GM19239 (cell line): ENCODE data around the gene STK39.

Experiments
- DNase-seq: peaks from one replicate; pipeline ENCODE4 v3.0.0; 2011; ENCODE audit warnings: low spot score; ENCODE audit not compliant: insufficient read length
- FAIRE-seq: peaks from 2 replicates; lab custom pipeline; 2011; peaks lifted over from hg19 to GRCh38; lab: Jason Lieb, UNC

The STK39 gene

GRCh38 chr2:168029071-168029470 is 218.3 kb downstream of the STK39 start:
- FAIRE-seq: no peak

GRCh38 chr2:168028362-168028761 is 219.0 kb downstream of the STK39 start:
- DNase-seq (no peak), FAIRE-seq (no peak)

More at GRCh38 chr2:168029071-168029470, 218.3 kb downstream of the STK39 start:
- no peak for DNase-seq

GRCh38 chr2:168025487-168026202 is 221.8 kb downstream of the STK39 start:
- FAIRE-seq: no peak

GRCh38 chr2:168024459-168024858 is 222.9 kb downstream of the STK39 start:
- FAIRE-seq: no peak

More at GRCh38 chr2:168025487-168026202, 221.8 kb downstream of the STK39 start:
- DNase-seq: no peak

GRCh38 chr2:168021800-168022587 is 225.4 kb downstream of the STK39 start:
- DNase-seq (no peak), FAIRE-seq (no peak)

More at GRCh38 chr2:168024459-168024858, 222.9 kb downstream of the STK39 start:
- DNase-seq: no peak

- no peak for DNase-seq
- FAIRE-seq: no peak
Measured at GRCh38 chr2:168015274-168015953, 232.0 kb downstream of the STK39 start.

GRCh38 chr2:168009900-168010299 is 237.5 kb downstream of the STK39 start:
- DNase-seq: no peak
- FAIRE-seq: no peak

- DNase-seq: no peak
- no peak for FAIRE-seq
Measured at GRCh38 chr2:168008646-168009195, 238.7 kb downstream of the STK39 start.

GRCh38 chr2:168006498-168006897 is 240.9 kb downstream of the STK39 start:
- no peak for FAIRE-seq
- DNase-seq: no peak

GRCh38 chr2:168005586-168005985 is 241.8 kb downstream of the STK39 start:
- FAIRE-seq: no peak
- DNase-seq: no peak

- DNase-seq (no peak), FAIRE-seq (no peak)
Measured at GRCh38 chr2:168003876-168004275, 243.5 kb downstream of the STK39 start.

- FAIRE-seq: peak; percentile 45
Measured at GRCh38 chr2:168002021-168002553, 245.3 kb downstream of the STK39 start.

GRCh38 chr2:167992278-167992677 is 255.1 kb downstream of the STK39 start:
- DNase-seq: no peak
- no peak for FAIRE-seq

More at GRCh38 chr2:168002021-168002553, 245.3 kb downstream of the STK39 start:
- no peak for DNase-seq

GRCh38 chr2:167990062-167990461 is 257.3 kb downstream of the STK39 start:
- no peak for DNase-seq
- FAIRE-seq: no peak

- DNase-seq (no peak), FAIRE-seq (no peak)
Measured at GRCh38 chr2:167988296-167988695, 259.1 kb downstream of the STK39 start.

- FAIRE-seq (peak; percentile 56), DNase-seq (no peak)
Measured at GRCh38 chr2:167987558-167987957, 259.8 kb downstream of the STK39 start.

GRCh38 chr2:167987026-167987425 is 260.4 kb downstream of the STK39 start:
- DNase-seq: no peak

GRCh38 chr2:167986223-167986622 is 261.2 kb downstream of the STK39 start:
- no peak for FAIRE-seq
- no peak for DNase-seq

More at GRCh38 chr2:167987026-167987425, 260.4 kb downstream of the STK39 start:
- no peak for FAIRE-seq

GRCh38 chr2:167981945-167982344 is 265.4 kb downstream of the STK39 start:
- FAIRE-seq: no peak
- DNase-seq: no peak

GRCh38 chr2:167980439-167980838 is 267.0 kb downstream of the STK39 start:
- DNase-seq (no peak), FAIRE-seq (no peak)
